ENCODE results near the gene KCNQ1. TPM values are rescaled to one million over a fixed set of nuclear protein-coding genes. Genes with fewer than 3 reads are reported as not detected.

The KCNQ1 gene
- polyA plus RNA-seq, 1 experiment: not detected

- TF ChIP-seq CTCF (IDR thresholded peaks at IDR 0.05; ENCODE audit: low read depth, low read length): no peak
- no peak for DNase-seq (ENCODE audit: low read depth, low spot score)
- no peak overlapping the region for H3K4me3 ChIP-seq (ENCODE audit: low read depth, low read length)
- no peak overlapping the region for H3K27ac ChIP-seq (ENCODE audit: low read depth, low read length)
- ChIA-PET POLR2A (no interaction called here), CTCF (interaction anchor here (2.1 kb wide), 1 partner anchor 365 kb away, joined by 8 read pairs; no protein-coding TSS in a partner anchor)
- H3K9me3 ChIP-seq (ENCODE audit: control insufficient read depth, insufficient read depth, low read length): peaks cover 3% of the 10 kb centered on the region; the same call in 1 of the 2 replicates
- H3K27me3 ChIP-seq (ENCODE audit: control insufficient read depth, insufficient read depth, low read length): no peaks in the 10 kb centered on the region
These were observed 451.2 kb downstream of the KCNQ1 start for GRCh38 chr11:2896047-2896446.

GRCh38 chr11:2897048-2897447, 452.2 kb downstream of the KCNQ1 start:
- Histone ChIP-seq H3K4me3 (ENCODE audit: low read depth, low read length) (no peak overlapping the region), H3K27me3 (ENCODE audit: control insufficient read depth, insufficient read depth, low read length) (no peaks in the 10 kb centered on the region), H3K9me3 (ENCODE audit: control insufficient read depth, insufficient read depth, low read length) (peaks cover 3% of the 10 kb centered on the region; the same call in 1 of the 2 replicates), H3K27ac (ENCODE audit: low read depth, low read length) (peak overlapping the region; percentile 21)
- TF ChIP-seq CTCF (IDR thresholded peaks at IDR 0.05; ENCODE audit: low read depth, low read length): no peak
- POLR2A ChIA-PET: no interaction called here
- CTCF ChIA-PET: interaction anchor here (2.1 kb wide), 1 partner anchor 366 kb away, joined by 8 read pairs; no protein-coding TSS in a partner anchor
- DNase-seq (ENCODE audit: low read depth, low spot score): no peak

GRCh38 chr11:2898366-2899079, 453.7 kb downstream of the KCNQ1 start:
- DNase-seq (ENCODE audit: low read depth, low spot score): peak; percentile 69
- TF ChIP-seq CTCF (IDR thresholded peaks at IDR 0.05; ENCODE audit: low read depth, low read length): no peak
- ChIA-PET POLR2A (interaction anchor here (0.7 to 1.2 kb wide), 2 partner anchors 32 to 33 kb away, joined by 3 to 4 read pairs; no protein-coding TSS in a partner anchor), CTCF (interaction anchor here (1.8 kb wide), 1 partner anchor 366 kb away, joined by 9 read pairs; no protein-coding TSS in a partner anchor)
- no peak overlapping the region for H3K4me3 ChIP-seq (ENCODE audit: low read depth, low read length)
- H3K9me3 ChIP-seq (ENCODE audit: control insufficient read depth, insufficient read depth, low read length): peaks cover 3% of the 10 kb centered on the region; the same call in 1 of the 2 replicates
- H3K27me3 ChIP-seq (ENCODE audit: control insufficient read depth, insufficient read depth, low read length): no peaks in the 10 kb centered on the region
- H3K27ac ChIP-seq (ENCODE audit: low read depth, low read length): peak overlapping the region; percentile 77

Small RNA genes within 50 kb of the gene (small RNA-seq; reads per million reads assigned to genes)
- not detected for gene AC013791.1 (ENCODE audit: insufficient read length, low read depth)
- gene COX6CP18 (ENCODE audit: insufficient read length, low read depth): not detected
- gene RF01947 (ENCODE audit: insufficient read length, low read depth): not detected
- not detected for gene RF01948 (ENCODE audit: insufficient read length, low read depth)
- not detected for gene RF01950 (ENCODE audit: insufficient read length, low read depth)

Other genes starting within 250 kb of the KCNQ1 start
- not detected in 2 replicates for gene ASCL2, start 174.4 kb upstream of the KCNQ1 start, polyA plus RNA-seq (2011; rRNA removed)
- not detected in 2 replicates for gene C11orf21, start 143.1 kb upstream of the KCNQ1 start, polyA plus RNA-seq (2011; rRNA removed)
- gene TSPAN32, start 143.0 kb upstream of the KCNQ1 start, polyA plus RNA-seq (2011; rRNA removed): 0.10 and 0.14 TPM in 2 replicates
- 260 and 359 TPM in 2 replicates for gene CD81, start 67.7 kb upstream of the KCNQ1 start, polyA plus RNA-seq (2011; rRNA removed)
- 13.3 and 19.2 TPM in 2 replicates for gene TSSC4, start 44.3 kb upstream of the KCNQ1 start, polyA plus RNA-seq (2011; rRNA removed)
- not detected in 2 replicates for gene TRPM5, start 494 bp upstream of the KCNQ1 start, polyA plus RNA-seq (2011; rRNA removed)

Data from AG04450 (cell line).